A673 (cell line): ENCODE measurements around the gene STK40.

Experiments
- CTCF ChIP-seq: fragments of 300-800, 200-600 bp; sonication (generic); conservative IDR thresholded peaks from 2 replicates; pipeline ENCODE4 v1.5.1; 2017; ENCODE audit warnings: low read depth, mild to moderate bottlenecking, antibody characterized with exemption, low read length, moderate library complexity, mixed read lengths
- EZH2 ChIP-seq: fragments of 200-600 bp; sonication (generic); IDR thresholded peaks from 2 replicates; pipeline ENCODE4 v1.6.1; 2017; ENCODE audit warnings: borderline replicate concordance, low read depth, mild to moderate bottlenecking, mixed read lengths, antibody characterized with exemption, low read length; ENCODE audit not compliant: poor library complexity, severe bottlenecking

- TF ChIP-seq CTCF, result no peak
- no peak for TF ChIP-seq EZH2
These were observed 33.8 kb upstream of the STK40 start for GRCh38 chr1:36419569-36419968.
